ENCODE results near the gene COL18A1. TPM values are rescaled to one million over a fixed set of nuclear protein-coding genes. Genes with fewer than 3 reads are reported as not detected.

Gene COL18A1
- total RNA-seq, 1 experiment from 2014 or later: 3.3 TPM

- DNase-seq (ENCODE audit: low spot score): no peak
- Histone ChIP-seq H3K27ac (ENCODE audit: low read depth, low read length, poor library complexity, severe bottlenecking) (no peak overlapping the region), H3K9me3 (ENCODE audit: low read depth, low read length, poor library complexity, severe bottlenecking) (peaks cover 6% of the 10 kb centered on the region), H3K27me3 (replicated peaks; ENCODE audit: insufficient read depth, low read depth, low read length, poor library complexity) (peaks cover 19% of the 10 kb centered on the region), H3K4me3 (ENCODE audit: low read depth, low read length, poor library complexity, severe bottlenecking) (no peak overlapping the region), H3K36me3 (ENCODE audit: insufficient read depth, low read length, poor library complexity, severe bottlenecking) (no peaks in the 10 kb centered on the region), H3K4me1 (ENCODE audit: insufficient read depth, low read length, poor library complexity, severe bottlenecking) (no peaks in the 10 kb centered on the region)
- intact Hi-C loops (cut with micrococcal nuclease; ENCODE audit: unreplicated experiment): no loop called here
- TF ChIP-seq EZH2 (IDR thresholded peaks at IDR 0.05; ENCODE audit: borderline replicate concordance, low read depth, low read length, poor library complexity, severe bottlenecking): no peak
- TF ChIP-seq, protein P1, sequence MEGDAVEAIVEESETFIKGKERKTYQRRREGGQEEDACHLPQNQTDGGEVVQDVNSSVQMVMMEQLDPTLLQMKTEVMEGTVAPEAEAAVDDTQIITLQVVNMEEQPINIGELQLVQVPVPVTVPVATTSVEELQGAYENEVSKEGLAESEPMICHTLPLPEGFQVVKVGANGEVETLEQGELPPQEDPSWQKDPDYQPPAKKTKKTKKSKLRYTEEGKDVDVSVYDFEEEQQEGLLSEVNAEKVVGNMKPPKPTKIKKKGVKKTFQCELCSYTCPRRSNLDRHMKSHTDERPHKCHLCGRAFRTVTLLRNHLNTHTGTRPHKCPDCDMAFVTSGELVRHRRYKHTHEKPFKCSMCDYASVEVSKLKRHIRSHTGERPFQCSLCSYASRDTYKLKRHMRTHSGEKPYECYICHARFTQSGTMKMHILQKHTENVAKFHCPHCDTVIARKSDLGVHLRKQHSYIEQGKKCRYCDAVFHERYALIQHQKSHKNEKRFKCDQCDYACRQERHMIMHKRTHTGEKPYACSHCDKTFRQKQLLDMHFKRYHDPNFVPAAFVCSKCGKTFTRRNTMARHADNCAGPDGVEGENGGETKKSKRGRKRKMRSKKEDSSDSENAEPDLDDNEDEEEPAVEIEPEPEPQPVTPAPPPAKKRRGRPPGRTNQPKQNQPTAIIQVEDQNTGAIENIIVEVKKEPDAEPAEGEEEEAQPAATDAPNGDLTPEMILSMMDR (conservative IDR thresholded peaks at IDR 0.05; ENCODE audit: low read depth, low read length): no peak
- POLR2A ChIA-PET (ENCODE audit: low non-redundant PET): no interaction called here
- no TSS peak for BruUV-seq (replicated peaks)
- CTCF ChIA-PET: no interaction called here
Observed at GRCh38 chr21:45449658-45450422, 44.9 kb downstream of the COL18A1 start.

- Histone ChIP-seq H3K9me3 (ENCODE audit: low read depth, low read length, poor library complexity, severe bottlenecking) (peaks cover 6% of the 10 kb centered on the region), H3K4me3 (ENCODE audit: low read depth, low read length, poor library complexity, severe bottlenecking) (no peak overlapping the region), H3K27ac (ENCODE audit: low read depth, low read length, poor library complexity, severe bottlenecking) (no peak overlapping the region), H3K36me3 (ENCODE audit: insufficient read depth, low read length, poor library complexity, severe bottlenecking) (no peaks in the 10 kb centered on the region), H3K4me1 (ENCODE audit: insufficient read depth, low read length, poor library complexity, severe bottlenecking) (peaks cover 4% of the 10 kb centered on the region), H3K27me3 (replicated peaks; ENCODE audit: insufficient read depth, low read depth, low read length, poor library complexity) (peaks cover 14% of the 10 kb centered on the region)
- ChIA-PET POLR2A (ENCODE audit: low non-redundant PET) (no interaction called here), CTCF (interaction anchor here (0.5 kb wide), 1 partner anchor 1206 kb away, joined by 5 read pairs; no protein-coding TSS in a partner anchor)
- no peak for TF ChIP-seq EZH2 (IDR thresholded peaks at IDR 0.05; ENCODE audit: borderline replicate concordance, low read depth, low read length, poor library complexity, severe bottlenecking)
- TF ChIP-seq, protein P1 (conservative IDR thresholded peaks at IDR 0.05; ENCODE audit: low read depth, low read length): no peak
- BruUV-seq (replicated peaks): no TSS peak
- no peak for DNase-seq (ENCODE audit: low spot score)
- intact Hi-C loops (cut with micrococcal nuclease; ENCODE audit: unreplicated experiment): no loop called here
Observed at GRCh38 chr21:45450423-45451090, 45.6 kb downstream of the COL18A1 start.

- BruUV-seq (replicated peaks): no TSS peak
- intact Hi-C loops (cut with micrococcal nuclease; ENCODE audit: unreplicated experiment): no loop called here
- CTCF ChIA-PET: interaction anchor here (0.5 kb wide), 1 partner anchor 1206 kb away, joined by 5 read pairs; no protein-coding TSS in a partner anchor
Observed at GRCh38 chr21:45451091-45451740, 46.3 kb downstream of the COL18A1 start.

More at GRCh38 chr21:45451091-45451740, 46.3 kb downstream of the COL18A1 start:
- Histone ChIP-seq H3K27me3 (replicated peaks; ENCODE audit: insufficient read depth, low read depth, low read length, poor library complexity) (peaks cover 8% of the 10 kb centered on the region), H3K9me3 (ENCODE audit: low read depth, low read length, poor library complexity, severe bottlenecking) (peaks cover 6% of the 10 kb centered on the region), H3K4me1 (ENCODE audit: insufficient read depth, low read length, poor library complexity, severe bottlenecking) (peaks cover 9% of the 10 kb centered on the region), H3K27ac (ENCODE audit: low read depth, low read length, poor library complexity, severe bottlenecking) (no peak overlapping the region), H3K4me3 (ENCODE audit: low read depth, low read length, poor library complexity, severe bottlenecking) (no peak overlapping the region), H3K36me3 (ENCODE audit: insufficient read depth, low read length, poor library complexity, severe bottlenecking) (no peaks in the 10 kb centered on the region)
- TF ChIP-seq, protein P1 (conservative IDR thresholded peaks at IDR 0.05; ENCODE audit: low read depth, low read length): no peak
- no peak for TF ChIP-seq EZH2 (IDR thresholded peaks at IDR 0.05; ENCODE audit: borderline replicate concordance, low read depth, low read length, poor library complexity, severe bottlenecking)
- POLR2A ChIA-PET (ENCODE audit: low non-redundant PET): no interaction called here
- DNase-seq (ENCODE audit: low spot score): no peak
